Choroid plexus epithelial cell (primary cell): ENCODE data around the gene TBC1D5.
"Not testable (repeated sequence)": the region's sequence is repeated elsewhere in the genome, so short reads cannot be mapped to it uniquely, and the experiment has no call there.

ENCODE experiments used
- DNase-seq: peaks from one replicate; pipeline ENCODE4 v3.0.0-alpha.2; 2010; ENCODE audit warnings: low read depth
- H3K4me3 ChIP-seq: 2 replicates; pipeline ENCODE4 v1.5.1; 2011; ENCODE audit warnings: low read depth, mild to moderate bottlenecking, control low read depth, low read length, moderate library complexity
- TF ChIP-seq, protein P1 (sequence below): conservative IDR thresholded peaks from 2 replicates; pipeline ENCODE4 v1.5.1; 2011; ENCODE audit warnings: low read depth, mild to moderate bottlenecking, control low read depth, inconsistent platforms, low read length, moderate library complexity

The TBC1D5 gene

DNA sequence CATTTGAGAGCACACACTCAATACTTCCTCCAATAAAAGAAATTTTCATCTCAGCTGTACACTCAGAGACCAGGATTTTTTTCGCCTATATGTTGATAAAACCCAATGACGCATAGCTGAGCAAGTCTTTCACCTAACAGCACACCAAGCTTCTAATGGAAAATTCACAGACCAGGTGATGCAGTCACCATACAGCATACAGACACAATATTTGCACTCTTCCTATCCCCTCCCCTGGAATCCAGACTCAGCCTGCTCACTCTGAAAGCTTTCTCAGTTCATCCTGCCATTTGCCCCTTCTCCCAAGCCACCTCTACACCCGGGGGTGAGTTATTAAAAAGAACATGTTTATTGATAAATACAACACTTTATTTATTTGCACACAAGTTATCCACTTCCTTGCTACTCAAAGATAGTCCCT lies 1.7 kb downstream of the TBC1D5 start:
- H3K4me3 ChIP-seq = peak overlapping the region; percentile 75
- DNase-seq = peak; percentile 51

DNA sequence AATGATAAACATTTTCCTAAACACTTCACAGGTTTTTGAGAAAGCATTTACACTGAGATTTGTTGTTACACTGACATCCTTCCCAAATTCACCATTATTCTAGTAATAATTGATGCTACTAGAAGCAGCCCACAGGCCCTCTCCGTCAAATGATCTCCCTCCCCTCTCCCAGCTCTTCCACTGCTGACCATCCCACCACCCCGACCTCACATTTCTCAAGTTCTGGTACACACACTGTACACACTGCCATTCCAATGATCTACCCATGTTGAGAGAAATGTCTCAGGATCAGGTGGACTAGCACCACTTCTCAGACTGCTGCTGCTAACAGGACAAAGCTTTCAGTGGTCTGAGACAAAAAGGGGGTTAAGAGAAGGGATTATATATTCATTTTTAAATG lies 3.5 kb downstream of the TBC1D5 start:
- no peak overlapping the region for H3K4me3 ChIP-seq
- TF ChIP-seq, protein P1, sequence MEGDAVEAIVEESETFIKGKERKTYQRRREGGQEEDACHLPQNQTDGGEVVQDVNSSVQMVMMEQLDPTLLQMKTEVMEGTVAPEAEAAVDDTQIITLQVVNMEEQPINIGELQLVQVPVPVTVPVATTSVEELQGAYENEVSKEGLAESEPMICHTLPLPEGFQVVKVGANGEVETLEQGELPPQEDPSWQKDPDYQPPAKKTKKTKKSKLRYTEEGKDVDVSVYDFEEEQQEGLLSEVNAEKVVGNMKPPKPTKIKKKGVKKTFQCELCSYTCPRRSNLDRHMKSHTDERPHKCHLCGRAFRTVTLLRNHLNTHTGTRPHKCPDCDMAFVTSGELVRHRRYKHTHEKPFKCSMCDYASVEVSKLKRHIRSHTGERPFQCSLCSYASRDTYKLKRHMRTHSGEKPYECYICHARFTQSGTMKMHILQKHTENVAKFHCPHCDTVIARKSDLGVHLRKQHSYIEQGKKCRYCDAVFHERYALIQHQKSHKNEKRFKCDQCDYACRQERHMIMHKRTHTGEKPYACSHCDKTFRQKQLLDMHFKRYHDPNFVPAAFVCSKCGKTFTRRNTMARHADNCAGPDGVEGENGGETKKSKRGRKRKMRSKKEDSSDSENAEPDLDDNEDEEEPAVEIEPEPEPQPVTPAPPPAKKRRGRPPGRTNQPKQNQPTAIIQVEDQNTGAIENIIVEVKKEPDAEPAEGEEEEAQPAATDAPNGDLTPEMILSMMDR = no peak
- no peak for DNase-seq

More for the DNA sequence above, 1.7 kb downstream of the TBC1D5 start:
- TF ChIP-seq, protein P1 = no peak

DNA sequence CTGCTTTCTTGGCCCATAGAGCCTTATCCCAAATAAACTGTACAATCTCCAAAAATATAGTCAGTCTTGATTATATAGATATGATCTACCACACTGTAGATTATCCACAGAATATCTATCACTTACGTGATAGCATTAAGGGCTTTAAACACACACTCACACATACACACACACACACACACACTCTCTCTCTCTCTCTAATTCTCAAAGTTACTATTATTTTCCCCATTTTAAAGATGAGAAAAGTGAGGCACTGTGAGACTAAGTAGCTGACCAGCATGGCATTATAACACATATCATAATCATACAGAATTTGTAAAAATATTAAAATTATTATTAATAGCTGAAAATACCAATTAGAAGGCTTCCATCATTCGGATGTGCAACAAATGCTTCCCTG lies 4.2 kb downstream of the TBC1D5 start:
- TF ChIP-seq, protein P1 = no peak
- no peak for DNase-seq
- no peak overlapping the region for H3K4me3 ChIP-seq

DNA sequence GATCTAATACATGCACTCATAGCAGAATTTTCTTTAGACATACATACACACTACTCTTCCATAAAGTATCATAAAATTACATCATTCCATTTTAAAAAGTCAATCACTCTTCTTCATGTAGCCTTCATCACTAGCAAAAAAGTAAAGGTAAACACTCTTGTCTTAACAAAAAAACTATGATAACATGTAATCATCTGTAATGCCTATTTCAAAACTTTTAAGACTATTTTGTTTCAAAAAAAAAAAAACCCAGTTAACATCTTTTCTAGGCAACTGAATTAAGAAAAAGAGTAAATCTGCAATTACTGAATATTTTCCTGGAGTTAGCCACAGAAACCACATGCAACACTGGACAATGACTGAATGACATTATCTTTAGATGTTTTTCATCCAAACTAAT lies 4.8 kb downstream of the TBC1D5 start:
- DNase-seq = no peak
- TF ChIP-seq, protein P1 = no peak
- H3K4me3 ChIP-seq = no peak overlapping the region

DNA sequence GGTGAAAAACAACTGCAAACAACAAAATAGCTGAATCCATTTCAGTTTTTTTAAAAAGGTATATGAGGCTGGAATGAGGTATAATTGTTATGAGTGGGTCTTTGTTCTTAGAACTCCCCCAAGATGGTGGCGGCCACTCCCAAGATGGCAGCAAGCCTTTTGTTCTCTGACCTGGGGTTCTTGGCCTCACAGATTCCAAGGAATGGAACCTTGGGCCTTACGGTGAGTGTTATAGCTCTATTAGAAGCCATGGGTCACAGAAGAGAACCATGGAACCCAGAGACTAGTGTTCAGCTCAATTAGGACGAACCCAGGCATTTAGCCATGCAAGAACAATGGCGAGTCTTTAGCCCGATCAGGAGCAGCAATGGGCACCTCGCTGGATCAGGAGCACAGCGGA lies 7.1 kb downstream of the TBC1D5 start:
- not testable (repeated sequence) for H3K4me3 ChIP-seq

DNA sequence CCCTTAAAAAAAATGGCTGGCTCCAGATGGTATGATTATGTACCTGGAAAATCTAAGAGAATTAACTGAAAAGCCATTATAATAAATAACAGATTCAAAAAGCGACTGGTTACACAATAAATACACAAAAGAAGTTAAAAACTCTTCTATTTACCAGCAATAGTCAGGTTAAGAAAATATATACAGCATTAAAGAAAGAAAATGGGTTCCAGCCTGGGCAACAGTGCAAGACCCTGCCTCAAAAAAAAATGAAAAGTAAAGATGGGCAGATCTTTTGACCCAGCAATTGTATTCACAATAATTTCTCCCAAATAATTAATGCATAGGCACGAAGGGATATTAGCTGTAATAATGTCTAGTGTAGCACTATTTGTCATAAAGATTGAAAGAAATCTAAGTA lies 8.7 kb downstream of the TBC1D5 start:
- no peak overlapping the region for H3K4me3 ChIP-seq
- TF ChIP-seq, protein P1 = no peak
- no peak for DNase-seq

More for the DNA sequence above, 7.1 kb downstream of the TBC1D5 start:
- not testable (repeated sequence) for DNase-seq

DNA sequence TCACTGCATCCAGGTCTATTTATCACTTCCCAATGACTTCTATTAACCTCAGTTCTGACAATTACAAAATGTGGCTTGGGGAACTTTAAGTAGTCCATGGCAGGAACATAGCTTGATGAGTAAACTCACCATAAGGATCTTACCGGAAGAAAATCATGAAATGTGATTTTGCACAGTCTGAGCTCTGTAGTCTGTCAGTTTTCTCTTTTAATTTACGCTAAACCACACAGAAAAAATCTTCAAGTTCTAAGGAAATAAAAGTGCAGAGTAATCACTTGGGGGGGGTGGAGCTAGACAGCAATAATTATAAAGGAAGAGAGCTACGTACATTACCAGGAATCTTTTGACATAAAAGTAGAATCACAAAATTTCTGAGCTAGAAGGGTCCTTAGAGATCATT lies 9.2 kb downstream of the TBC1D5 start:
- no peak overlapping the region for H3K4me3 ChIP-seq
- TF ChIP-seq, protein P1 = no peak
- no peak for DNase-seq
